Muscle of leg (tissue), 11 donors: ENCODE results near the gene S100A7A. TPM values are rescaled to one million over a fixed set of nuclear protein-coding genes. Genes with fewer than 3 reads are reported as not detected.

Experiments
- DNase-seq: peaks from one replicate; pipeline ENCODE4 v3.0.0; 2013
- H3K27ac ChIP-seq: one replicate; pipeline ENCODE4 v1.5.1; 2013; ENCODE audit warnings: mild to moderate bottlenecking, low read length, control low read depth
- H3K27me3 ChIP-seq: one replicate; pipeline ENCODE4 v1.6.1; 2013; ENCODE audit warnings: low read length; ENCODE audit not compliant: control insufficient read depth, insufficient read depth
- H3K36me3 ChIP-seq: one replicate; pipeline ENCODE4 v1.6.1; 2013; ENCODE audit warnings: low read length; ENCODE audit not compliant: control insufficient read depth, insufficient read depth
- H3K4me1 ChIP-seq: one replicate; pipeline ENCODE4 v1.6.1; 2013; ENCODE audit warnings: low read length; ENCODE audit not compliant: control insufficient read depth, insufficient read depth
- H3K4me3 ChIP-seq: one replicate; pipeline ENCODE4 v1.5.1; 2013; ENCODE audit warnings: low read length, control low read depth
- H3K9me3 ChIP-seq: replicated peaks from 2 replicates; pipeline ENCODE4 v1.6.1; 2013; ENCODE audit warnings: low read depth, low read length; ENCODE audit not compliant: control insufficient read depth
- WGBS: methylation state at CpG from one replicate; pipeline ENCODE4 v1.1.5; 2013; ENCODE audit warnings: missing lambda C conversion rate; ENCODE audit not compliant: insufficient coverage; 5-methylcytosine and 5-hydroxymethylcytosine counted together
- polyA plus RNA-seq, 8 donors: library from polyadenylated mRNA; unstranded; fragments of 120-200 nt; gene quantifications; one replicate each; pipeline versions ENCODE4 v1.2.1 to v1.2.3, GENCODE V29; 2013; ENCODE audit warnings: inconsistent platforms in 1 of 8, low replicate concordance in 1 of 8; ENCODE audit not compliant: insufficient read length in 8 of 8, insufficient read depth in 1 of 8
- total RNA-seq: library from RNA; stranded (reverse); fragments of 120-200 nt; gene quantifications from one replicate; pipeline ENCODE4 v1.2.4, GENCODE V29; 2013

Gene S100A7A
- total and polyA plus RNA-seq, 9 donors = not detected

DNA sequence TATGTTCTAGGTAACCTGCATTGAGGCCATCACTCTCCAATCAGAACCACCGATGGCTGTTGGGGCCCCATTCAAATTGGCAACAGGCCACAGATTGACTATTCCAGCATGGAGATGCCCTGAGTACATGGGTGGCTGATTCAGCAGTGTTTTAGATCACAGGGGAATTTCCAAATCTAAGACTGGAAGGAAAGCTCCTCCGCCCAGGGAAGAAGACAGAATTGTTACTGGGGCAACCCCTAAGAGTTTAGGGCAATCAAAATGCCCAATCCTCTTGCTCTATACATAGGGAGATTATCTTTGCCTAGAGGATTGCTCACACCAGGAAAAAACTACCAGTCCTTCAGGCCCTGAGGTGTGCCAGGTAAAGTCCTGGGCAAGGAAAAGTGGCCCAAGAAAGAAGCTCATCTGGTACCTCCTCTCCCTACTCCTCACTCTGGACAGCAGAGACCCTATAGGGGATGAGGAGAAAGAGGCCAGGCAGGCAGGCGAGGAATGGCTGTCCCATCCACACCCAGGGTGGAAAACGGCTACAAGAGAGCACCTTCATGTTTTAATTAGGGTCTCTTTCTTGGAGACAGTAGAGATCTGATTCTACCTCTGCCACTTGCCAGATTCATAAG, 31.3 kb upstream of the S100A7A start:
- no peaks in the 10 kb centered on the region for H3K36me3 ChIP-seq
- no peaks in the 10 kb centered on the region for H3K27me3 ChIP-seq
- DNase-seq = no peak
- no peaks in the 10 kb centered on the region for H3K4me1 ChIP-seq
- no peak overlapping the region for H3K27ac ChIP-seq
- no peak overlapping the region for H3K4me3 ChIP-seq
- H3K9me3 ChIP-seq = no peaks in the 10 kb centered on the region
- WGBS = no CpG with 5 or more reads among the region's 4 CpGs

DNA sequence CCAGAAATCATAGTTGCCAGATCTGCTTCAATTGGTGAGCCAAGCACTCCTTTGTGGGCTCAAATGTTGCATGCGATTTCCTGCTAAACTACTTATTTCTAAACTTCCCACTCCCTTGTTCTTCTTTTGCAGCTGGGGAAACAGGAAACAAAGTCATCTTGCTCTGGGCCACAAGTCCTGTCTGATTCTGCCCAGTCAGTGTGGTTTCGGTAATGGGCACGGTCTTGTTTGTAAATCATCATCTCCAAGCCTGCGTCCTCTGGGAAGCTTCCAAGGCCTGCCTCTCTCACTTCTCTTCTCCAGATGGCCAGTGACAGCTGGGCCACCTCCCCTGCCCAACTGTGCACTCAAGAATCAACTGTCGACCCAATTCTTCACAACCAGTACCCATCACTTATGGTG, 29.8 kb upstream of the S100A7A start:
- H3K4me3 ChIP-seq = no peak overlapping the region
- WGBS = 68% methylated on average over 5 of the region's 5 CpGs
- H3K4me1 ChIP-seq = no peaks in the 10 kb centered on the region

DNA sequence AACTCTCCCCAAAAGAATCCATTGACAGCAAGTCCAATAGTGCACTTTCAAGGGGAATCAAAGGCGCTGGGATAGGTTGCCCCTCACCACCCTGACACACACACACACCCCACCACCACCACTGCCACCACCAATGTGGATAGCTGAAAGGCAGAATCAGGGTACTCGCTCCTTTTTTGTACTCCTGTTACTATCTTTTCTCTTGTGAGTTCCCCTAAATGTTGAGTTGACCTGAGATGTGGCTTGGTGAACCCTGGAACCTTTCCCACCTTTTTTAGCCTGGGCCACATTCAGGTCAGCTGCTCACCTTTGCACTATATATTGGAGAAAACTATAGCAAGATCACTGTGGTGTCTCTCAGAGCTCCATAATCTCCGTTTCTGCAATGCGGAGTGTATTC, 29.3 kb upstream of the S100A7A start:
- DNase-seq = no peak
- peak overlapping the region; percentile 6 for H3K27ac ChIP-seq
- no peaks in the 10 kb centered on the region for H3K36me3 ChIP-seq
- H3K27me3 ChIP-seq = no peaks in the 10 kb centered on the region
- no peaks in the 10 kb centered on the region for H3K9me3 ChIP-seq
- no CpG with 5 or more reads among the region's 4 CpGs for WGBS
- no peaks in the 10 kb centered on the region for H3K4me1 ChIP-seq
- no peak overlapping the region for H3K4me3 ChIP-seq

More for the DNA sequence above, 29.8 kb upstream of the S100A7A start:
- DNase-seq = peak; percentile 75
- peak overlapping the region; percentile 6 for H3K27ac ChIP-seq
- H3K9me3 ChIP-seq = no peaks in the 10 kb centered on the region
- no peaks in the 10 kb centered on the region for H3K36me3 ChIP-seq
- H3K27me3 ChIP-seq = no peaks in the 10 kb centered on the region

DNA sequence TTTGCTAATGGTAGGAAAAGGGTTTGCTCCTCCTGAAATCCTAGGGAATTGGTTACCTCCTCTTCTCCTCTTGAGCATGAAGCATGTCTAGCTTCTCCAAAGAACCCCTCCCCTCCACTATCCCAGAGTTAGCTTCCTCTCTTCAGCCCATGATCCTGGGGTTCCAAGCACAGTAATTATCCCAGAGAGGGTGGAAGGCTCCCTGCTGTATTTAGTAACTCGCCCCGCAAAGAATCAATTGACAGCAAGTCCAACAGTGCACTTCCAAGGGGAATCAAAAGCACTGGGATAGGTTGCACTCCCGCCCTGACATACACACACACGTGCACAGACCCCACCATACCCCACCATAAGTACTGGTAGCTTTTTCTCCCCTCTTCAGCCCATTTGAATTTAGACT, 28.5 kb upstream of the S100A7A start:
- no peaks in the 10 kb centered on the region for H3K27me3 ChIP-seq
- H3K4me1 ChIP-seq = no peaks in the 10 kb centered on the region
- H3K4me3 ChIP-seq = no peak overlapping the region
- H3K36me3 ChIP-seq = no peaks in the 10 kb centered on the region
- no peak overlapping the region for H3K27ac ChIP-seq
- H3K9me3 ChIP-seq = no peaks in the 10 kb centered on the region
- DNase-seq = no peak
- 71% methylated on average over 4 of the region's 4 CpGs for WGBS

DNA sequence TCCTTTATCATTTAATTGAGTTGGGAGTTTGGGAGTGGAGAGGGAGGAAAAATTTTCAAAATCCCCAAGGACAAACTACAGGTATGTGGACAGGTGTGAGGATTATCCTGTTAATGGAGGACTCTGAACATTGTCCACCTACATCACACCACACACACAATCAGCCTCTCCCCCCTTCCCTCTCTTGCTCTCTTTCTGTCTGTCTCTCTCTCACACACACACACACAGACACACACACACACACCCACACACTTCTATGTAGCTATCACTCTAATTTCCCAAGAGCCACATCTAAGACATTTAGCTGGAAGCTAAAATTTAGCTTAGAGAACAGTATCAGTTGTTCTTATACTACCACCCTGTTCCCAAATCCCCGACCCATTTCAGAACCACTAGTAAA, 26.9 kb upstream of the S100A7A start:
- Histone ChIP-seq H3K36me3 (no peaks in the 10 kb centered on the region), H3K27me3 (no peaks in the 10 kb centered on the region), H3K9me3 (no peaks in the 10 kb centered on the region), H3K4me3 (no peak overlapping the region), H3K4me1 (no peaks in the 10 kb centered on the region), H3K27ac (no peak overlapping the region)
- no peak for DNase-seq
- WGBS = no CpG with 5 or more reads among the region's 1 CpG

DNA sequence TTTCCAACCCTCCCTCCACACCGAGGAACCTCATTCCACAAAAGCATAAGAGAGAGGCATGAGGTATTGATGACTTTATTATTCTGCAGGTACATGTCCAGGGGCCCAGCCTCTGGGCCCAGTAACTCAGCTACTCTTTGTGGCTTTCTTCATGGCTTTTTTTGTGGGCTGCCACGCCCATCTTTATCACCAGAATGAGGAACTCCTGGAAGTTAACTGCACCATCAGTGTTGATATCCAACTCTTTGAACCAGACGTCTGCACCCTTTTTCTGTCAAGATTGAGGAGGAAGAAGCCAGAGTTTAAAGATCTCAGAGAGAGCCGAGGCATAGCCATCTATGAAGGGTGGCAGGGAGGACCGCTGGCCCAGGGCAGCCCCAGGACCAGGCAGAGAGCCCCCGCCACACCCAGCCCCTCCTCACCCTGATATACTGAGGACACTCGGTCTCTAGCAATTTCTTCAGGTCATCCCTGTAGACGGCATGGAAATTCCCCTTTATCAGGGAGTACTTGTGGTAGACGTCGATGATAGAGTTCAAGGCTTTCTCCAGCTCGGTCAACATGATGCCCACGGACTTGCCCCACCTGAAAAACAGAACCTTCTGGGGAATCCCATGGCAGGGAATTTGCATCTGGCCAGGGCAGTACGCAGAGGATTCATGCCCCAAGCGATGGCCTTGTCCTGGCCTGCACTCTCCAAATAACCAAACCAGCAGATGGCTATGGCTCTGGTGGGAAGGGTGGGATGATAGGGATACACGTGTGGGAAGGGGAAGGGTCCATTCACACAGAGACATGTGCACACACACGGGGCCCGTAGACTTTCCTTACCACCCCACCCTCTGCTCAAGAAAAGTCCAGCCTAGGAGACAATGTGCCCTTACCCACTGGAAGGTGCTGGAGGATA, 26.1 kb upstream of the S100A7A start:
- no peaks in the 10 kb centered on the region for H3K36me3 ChIP-seq
- H3K27ac ChIP-seq = no peak overlapping the region
- no peaks in the 10 kb centered on the region for H3K4me1 ChIP-seq
- no peak for DNase-seq
- H3K9me3 ChIP-seq = no peaks in the 10 kb centered on the region
- 0% methylated on average over 1 of the region's 17 CpGs for WGBS
- no peak overlapping the region for H3K4me3 ChIP-seq
- no peaks in the 10 kb centered on the region for H3K27me3 ChIP-seq

DNA sequence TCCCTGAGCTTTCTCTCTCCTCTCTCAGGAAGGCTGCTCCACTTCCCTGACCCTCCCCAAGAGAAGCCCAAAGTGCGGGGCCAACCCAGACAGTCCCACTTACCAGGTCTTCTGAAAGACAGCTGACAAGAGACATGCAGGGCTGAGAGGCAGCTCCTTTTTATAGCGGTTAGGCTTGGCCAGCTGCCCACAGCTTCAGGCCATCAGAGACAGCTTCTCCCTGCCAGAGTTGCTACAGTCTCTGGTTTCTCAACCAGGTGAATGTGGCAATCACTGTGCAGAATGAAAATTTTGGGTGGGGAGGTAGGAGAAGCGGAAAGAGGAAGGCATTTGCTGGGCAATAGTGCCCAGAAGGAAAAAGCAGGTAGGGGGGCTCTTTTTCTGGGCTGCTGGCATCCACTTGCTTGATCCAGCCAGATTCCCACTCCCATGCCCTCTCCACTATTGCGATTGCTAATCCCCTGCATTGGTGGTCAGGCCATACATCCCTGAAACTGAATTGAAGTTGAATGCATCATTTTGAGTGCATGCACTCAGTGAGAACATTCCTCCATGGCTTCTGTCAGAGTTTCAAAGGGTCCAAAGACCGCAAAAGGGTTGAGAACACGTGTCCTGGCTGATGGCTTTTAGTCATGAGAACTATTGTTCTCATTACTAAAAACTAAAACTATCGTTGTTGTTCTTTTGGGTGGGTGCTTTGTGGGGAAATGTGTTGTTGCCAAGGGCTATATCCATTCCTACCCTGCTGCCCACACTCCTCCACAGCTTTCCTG, 25.2 kb upstream of the S100A7A start, which contains the start of gene S100A8:
S100A8 (minus strand) TSS at position 136 of the 773 bp plus-strand sequence. CDS start 538 bp downstream, outside the sequence.
- WGBS = 69% methylated on average over 2 of the region's 7 CpGs
- peak; percentile 42 for DNase-seq
- no peak within 1 kb of the TSS for H3K27ac ChIP-seq
- peaks cover 2% of the 10 kb centered on the region for H3K27me3 ChIP-seq
- H3K4me3 ChIP-seq = no peak within 1 kb of the TSS
- no peaks in the 10 kb centered on the region for H3K4me1 ChIP-seq
- H3K36me3 ChIP-seq = no peaks in the 10 kb centered on the region
- H3K9me3 ChIP-seq = no peaks in the 10 kb centered on the region

DNA sequence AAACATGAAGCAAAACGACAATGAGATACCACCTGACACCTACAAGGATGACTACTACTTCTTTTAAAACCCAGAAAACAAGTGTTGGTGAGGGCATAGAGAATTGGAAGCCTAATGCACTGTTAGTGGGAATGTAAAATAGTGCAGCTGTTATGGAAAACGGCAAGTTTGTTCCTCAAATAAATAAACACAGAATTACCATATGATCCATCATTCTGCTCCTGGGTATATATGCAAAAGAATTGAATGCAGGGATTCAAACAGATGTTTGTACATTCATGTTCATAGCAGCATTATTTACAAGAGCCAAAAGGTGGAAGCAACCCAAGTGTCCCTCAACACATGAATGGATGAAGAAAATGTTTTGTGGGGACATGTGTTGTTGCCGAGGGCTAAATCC, 24.1 kb upstream of the S100A7A start:
- no peak overlapping the region for H3K27ac ChIP-seq
- H3K27me3 ChIP-seq = peaks cover 2% of the 10 kb centered on the region
- no peak overlapping the region for H3K4me3 ChIP-seq
- whole genome bisulfite sequencing = no CpG with 5 or more reads among the region's 3 CpGs
- H3K9me3 ChIP-seq = no peaks in the 10 kb centered on the region
- no peak for DNase-seq
- H3K36me3 ChIP-seq = no peaks in the 10 kb centered on the region
- no peaks in the 10 kb centered on the region for H3K4me1 ChIP-seq

DNA sequence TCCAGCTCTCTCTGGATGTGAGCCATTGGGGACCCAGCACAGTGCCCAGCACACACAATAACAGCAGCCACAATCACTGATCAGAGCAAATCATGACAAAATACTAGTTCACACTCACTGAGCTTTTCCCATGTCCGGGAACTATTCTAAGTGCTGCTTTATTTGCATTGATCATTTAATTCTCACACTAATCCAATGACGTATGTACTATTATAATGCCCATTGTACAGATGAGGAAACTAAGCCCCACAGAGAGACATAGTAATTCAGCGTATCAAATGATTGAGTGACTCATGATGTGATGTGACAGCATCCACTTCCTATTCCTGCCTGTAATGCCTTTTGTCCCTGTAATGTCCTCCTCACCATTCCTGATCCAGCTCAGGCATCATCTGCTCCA, 23.5 kb upstream of the S100A7A start:
- Histone ChIP-seq H3K4me1 (no peaks in the 10 kb centered on the region), H3K27ac (no peak overlapping the region), H3K9me3 (no peaks in the 10 kb centered on the region), H3K4me3 (no peak overlapping the region), H3K36me3 (no peaks in the 10 kb centered on the region), H3K27me3 (peaks cover 2% of the 10 kb centered on the region)
- DNase-seq = no peak
- WGBS = no CpG with 5 or more reads among the region's 3 CpGs

DNA sequence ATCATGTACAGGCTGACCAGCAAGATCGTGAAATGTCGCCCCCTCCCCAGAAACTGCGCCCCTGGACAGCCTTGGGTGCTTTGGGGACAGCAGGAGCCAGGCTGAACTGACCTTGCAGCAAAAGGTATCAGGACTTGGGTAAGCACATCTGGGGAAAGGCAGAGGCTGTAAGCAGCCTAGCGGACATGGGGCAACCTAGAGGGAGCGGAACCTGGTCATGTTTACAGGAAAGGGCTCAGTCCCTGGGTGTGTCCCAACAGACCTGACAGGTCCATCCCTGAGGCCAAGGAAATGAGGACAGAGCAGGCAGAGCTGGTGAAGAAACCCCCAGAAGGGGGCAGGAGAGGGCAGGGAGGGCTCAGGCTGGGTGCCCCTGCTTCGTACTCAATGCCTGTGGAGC, 22.4 kb upstream of the S100A7A start:
- peaks cover 3% of the 10 kb centered on the region for H3K27me3 ChIP-seq
- DNase-seq = no peak
- H3K9me3 ChIP-seq = no peaks in the 10 kb centered on the region
- H3K27ac ChIP-seq = no peak overlapping the region
- H3K4me1 ChIP-seq = no peaks in the 10 kb centered on the region
- H3K4me3 ChIP-seq = no peak overlapping the region
- WGBS = 61% methylated on average over 3 of the region's 6 CpGs
- no peaks in the 10 kb centered on the region for H3K36me3 ChIP-seq
